ENCODE data around the gene C1R.

Gene C1R

GRCh38 chr12:7096006-7096932 is 4.0 kb upstream of the C1R start:
- no peak for DNase-seq

- no peak for DNase-seq
Measured at GRCh38 chr12:7093892-7094291, 1.6 kb upstream of the C1R start.

- no peak for DNase-seq
Measured at GRCh38 chr12:7093486-7093885, 1.2 kb upstream of the C1R start.

GRCh38 chr12:7092986-7093460 is 778 bp upstream of the C1R start:
- no peak for DNase-seq

DNA sequence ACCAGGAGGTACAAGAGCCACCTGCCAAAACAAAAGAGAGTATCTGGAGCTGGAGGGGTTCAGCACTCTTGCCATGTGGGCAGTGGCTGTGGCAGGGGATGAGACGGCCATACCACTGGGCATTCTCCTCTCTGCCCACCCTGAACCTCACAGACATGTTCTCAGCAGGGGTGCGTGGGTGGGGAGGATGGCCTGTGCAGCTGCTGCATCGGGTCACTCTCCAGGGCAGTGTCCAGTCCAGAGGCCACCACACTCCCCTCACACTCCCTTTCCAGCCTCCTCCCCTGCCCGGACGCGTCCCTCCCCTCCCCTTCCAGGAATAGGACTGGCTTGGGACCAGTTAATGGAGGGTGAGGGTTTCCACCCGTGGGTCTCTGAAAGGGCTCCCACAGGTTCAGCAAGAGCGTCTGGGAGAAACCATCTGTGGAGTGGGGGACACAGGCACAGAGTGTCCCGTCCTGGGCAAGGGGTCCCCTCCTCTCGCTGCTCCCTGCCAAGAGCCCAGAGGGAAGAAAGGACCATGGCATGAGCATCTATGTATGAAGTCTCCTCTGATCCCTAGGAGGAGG is 501 bp downstream of the C1R start:
- DNase-seq = no peak

- DNase-seq = no peak
Measured at GRCh38 chr12:7091171-7091570, 1.1 kb downstream of the C1R start.

- no peak for DNase-seq
Measured at GRCh38 chr12:7090222-7090998, 1.8 kb downstream of the C1R start.

DNA sequence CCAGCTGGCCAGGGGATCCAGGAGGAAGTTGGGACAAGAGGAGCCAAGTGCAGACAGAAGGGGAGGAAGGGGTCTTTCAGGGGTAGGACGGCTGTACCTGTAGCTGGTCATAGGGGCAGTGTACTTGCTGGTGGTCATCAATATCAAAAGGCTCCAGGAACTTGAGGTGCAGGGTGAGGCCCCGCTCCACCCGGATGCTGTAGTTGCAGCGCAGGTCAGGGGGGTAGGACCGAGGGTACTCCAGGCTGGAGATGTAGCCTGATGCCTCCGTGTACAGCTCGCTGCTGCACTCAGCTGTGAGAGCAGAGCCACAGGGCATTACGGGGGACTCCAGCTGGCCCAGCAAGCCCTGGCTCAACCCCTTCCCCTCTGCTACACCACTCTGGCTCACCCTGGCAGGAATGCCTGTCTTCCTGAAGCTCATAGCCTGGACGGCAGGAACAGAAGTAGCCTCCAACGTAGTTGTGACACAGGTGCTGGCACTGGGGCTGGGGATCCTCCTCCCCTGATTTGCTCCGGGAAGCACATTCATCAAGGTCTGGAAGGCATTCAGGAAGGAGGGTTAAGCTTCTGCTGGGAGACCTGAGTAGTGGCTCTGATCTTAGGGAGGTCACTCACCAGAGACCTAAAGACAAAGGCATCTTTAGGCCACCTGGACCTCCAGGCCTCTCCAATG is 2.9 kb downstream of the C1R start:
- no peak for DNase-seq

DNA sequence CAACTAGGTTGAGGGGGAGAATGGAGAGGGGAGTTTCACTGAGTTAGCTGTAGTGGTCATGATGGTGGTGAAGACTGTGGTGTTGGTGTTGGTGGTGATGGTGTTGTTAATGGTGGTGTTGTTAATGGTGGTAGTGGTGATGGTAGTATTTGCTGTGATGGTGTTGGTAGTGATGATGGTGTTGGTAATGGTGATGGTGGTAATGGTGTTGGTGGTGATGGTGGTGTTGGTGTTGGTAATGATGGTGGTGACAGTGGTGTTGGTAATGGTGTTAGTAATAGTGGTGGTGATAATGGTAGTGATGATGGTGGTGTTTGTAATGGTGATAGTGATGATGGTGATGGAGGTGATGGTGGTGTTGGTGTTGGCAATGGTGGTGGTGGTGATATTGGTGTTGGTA is 9.1 kb downstream of the C1R start:
- no peak for DNase-seq

DNA sequence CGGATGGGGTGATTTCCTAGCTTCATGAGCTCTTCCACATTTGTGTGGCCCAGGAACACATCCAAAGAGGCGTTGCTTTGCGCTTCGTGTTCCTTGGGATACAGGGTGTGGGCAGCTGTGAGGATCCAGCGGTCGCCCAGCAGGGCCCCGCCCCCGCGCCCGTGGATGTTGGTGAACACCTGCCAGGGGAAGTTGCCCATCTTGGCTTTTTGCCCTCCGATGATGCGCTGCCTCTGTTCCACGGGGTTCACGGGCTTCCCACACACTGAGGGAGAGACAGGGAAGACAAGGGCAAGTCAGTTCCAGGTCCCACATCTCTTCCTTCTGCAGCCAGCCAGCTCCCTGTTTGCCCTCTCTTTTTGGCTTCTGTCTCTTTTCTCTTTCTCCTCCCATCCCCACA is 11.2 kb downstream of the C1R start:
- DNase-seq = no peak

GRCh38 chr12:7079826-7080125 is 12.5 kb downstream of the C1R start:
- DNase-seq = no peak

GRCh38 chr12:7078163-7078562 is 14.1 kb downstream of the C1R start:
- no peak for DNase-seq

GRCh38 chr12:7076493-7076892 is 15.8 kb downstream of the C1R start:
- no peak for DNase-seq

DNA sequence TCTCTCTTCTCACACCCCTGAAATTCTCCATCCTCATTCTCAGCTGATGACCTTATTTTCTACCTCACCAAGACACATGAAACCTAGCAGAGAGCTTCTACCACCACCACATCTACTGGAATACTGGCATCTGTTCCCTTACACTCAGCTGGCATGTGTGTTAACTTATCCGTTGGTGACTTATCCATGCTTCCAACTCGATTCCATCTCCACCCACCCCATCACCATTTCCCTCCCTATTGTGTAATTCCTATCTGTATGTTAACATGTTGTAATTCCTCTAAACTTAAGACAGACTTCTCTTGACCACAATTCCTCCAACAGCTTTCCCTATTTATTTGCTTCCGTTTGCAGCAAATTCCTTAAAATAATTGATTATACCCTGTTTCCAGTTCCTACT is 16.3 kb downstream of the C1R start:
- no peak for DNase-seq

DNA sequence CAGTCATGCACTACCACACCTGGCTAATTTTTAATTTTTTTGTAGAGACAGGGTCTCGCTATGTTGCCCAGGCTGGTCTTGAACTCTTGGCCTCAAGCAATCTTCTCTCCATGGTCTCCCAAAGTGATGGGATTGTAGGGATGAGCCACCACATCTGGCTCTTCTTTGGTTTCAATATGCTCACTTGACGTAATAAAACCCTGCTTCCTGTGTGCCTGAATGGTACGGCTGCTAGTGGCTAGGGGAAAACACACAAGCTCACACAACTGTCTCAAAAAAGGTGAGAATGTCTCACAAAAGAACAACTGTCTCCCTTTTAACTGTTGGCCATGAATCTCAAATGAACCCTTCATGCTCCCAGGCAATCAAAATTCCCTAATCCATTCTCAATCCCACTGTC is 16.7 kb downstream of the C1R start:
- DNase-seq = no peak

- DNase-seq = no peak
Measured at GRCh38 chr12:7073946-7074345, 18.3 kb downstream of the C1R start.

DNA sequence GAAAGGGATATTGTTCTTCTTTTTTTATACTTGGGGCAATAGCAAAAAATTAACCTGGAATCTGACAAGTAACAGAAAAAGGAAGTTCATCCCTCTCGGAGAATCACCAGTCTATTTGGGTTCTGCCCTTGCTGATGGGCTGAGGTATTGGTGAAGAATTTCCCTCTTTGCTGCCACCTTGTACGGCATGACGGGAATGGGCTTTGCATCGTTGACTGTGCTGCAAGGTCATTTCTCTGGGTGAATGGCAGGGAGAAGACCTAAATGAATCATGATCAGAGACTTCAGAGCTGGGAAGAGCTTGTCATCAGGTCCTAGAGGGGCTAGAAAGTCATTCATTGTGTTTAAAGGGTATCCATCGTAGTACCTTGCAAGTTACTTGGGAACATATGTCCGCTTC is 19.7 kb downstream of the C1R start:
- DNase-seq = no peak

DNA sequence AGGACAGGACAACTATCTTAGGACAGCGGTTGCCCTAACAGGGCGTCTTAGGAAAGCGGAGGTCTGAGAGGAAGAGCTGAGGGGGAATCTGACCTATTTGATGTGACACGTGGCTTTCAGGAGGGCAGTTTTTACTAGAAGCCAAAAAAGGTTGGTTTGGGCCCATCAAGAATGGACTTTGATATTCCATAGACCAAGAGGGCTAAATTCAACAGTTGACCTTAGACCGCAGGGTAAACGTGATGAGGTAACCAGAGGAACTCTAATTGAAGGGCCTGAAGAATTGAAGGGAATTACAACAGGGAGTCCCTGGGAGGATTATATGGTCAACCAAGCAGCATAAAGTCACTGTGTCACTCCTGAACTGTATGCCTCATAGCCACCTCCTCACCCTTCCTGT is 20.2 kb downstream of the C1R start:
- no peak for DNase-seq

- no peak for DNase-seq
Measured at GRCh38 chr12:7069386-7069785, 22.9 kb downstream of the C1R start.

DNA sequence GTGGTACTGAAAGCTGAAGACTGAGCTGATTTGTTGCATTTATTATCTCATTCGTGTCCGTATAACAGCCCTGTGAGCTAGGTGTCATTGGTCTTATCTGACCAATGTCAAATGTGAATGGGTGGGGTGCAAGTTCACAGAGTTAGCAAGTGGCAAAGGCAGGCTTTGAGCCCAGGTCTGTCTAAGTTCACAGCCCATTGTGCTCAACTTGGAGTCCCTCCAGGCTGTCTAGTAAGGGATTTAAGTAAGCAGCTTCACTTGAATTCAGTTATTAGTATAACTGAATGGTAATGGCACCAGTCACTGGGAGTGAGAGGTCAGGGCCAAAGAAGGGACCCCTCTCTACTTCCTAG is 23.3 kb downstream of the C1R start:
- no peak for DNase-seq

GRCh38 chr12:7068240-7068993 is 23.8 kb downstream of the C1R start:
- no peak for DNase-seq

- DNase-seq = no peak
Measured at GRCh38 chr12:7067096-7067495, 25.1 kb downstream of the C1R start.

DNA sequence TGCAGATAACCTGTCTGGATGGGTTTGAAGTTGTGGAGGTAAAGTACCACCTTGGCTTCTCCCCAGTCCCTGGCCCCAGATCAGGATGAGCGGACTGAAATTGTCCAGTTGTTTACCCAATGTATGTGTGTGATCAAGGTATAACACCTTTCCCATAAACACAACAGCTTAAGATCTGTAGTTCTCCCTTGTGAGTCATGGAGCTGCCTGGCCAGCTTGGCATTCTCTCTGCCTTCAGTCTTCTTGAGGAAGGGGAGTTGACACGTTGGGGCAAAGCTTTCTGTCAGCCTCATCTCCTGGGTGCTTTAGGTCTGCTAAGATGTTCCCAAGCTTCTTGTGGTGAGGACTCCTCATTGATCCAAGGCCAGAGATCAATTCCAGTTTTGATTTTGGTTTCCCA is 25.6 kb downstream of the C1R start:
- DNase-seq = no peak
